ENCODE results near the gene FAM110A.

FAM110A gene

GRCh38 chr20:818001-818664 lies 15.4 kb upstream of the FAM110A start:
- DNase-seq (ENCODE audit: low read depth) = no peak
- TF ChIP-seq CTCF (IDR thresholded peaks at IDR 0.05; ENCODE audit: low read depth, low read length, missing control alignments) = no peak
- in situ Hi-C loops (cut with HindIII; ENCODE audit: low sequenced_read_pairs) = no loop called here
- no peak overlapping the region for H3K4me3 ChIP-seq (ENCODE audit: low read depth, low read length)

- H3K4me3 ChIP-seq (ENCODE audit: low read depth, low read length) = no peak overlapping the region
- DNase-seq (ENCODE audit: low read depth) = no peak
- no peak for TF ChIP-seq CTCF (IDR thresholded peaks at IDR 0.05; ENCODE audit: low read depth, low read length, missing control alignments)
- in situ Hi-C loops (cut with HindIII; ENCODE audit: low sequenced_read_pairs) = no loop called here
Measured at GRCh38 chr20:819680-820322, 13.7 kb upstream of the FAM110A start.

DNA sequence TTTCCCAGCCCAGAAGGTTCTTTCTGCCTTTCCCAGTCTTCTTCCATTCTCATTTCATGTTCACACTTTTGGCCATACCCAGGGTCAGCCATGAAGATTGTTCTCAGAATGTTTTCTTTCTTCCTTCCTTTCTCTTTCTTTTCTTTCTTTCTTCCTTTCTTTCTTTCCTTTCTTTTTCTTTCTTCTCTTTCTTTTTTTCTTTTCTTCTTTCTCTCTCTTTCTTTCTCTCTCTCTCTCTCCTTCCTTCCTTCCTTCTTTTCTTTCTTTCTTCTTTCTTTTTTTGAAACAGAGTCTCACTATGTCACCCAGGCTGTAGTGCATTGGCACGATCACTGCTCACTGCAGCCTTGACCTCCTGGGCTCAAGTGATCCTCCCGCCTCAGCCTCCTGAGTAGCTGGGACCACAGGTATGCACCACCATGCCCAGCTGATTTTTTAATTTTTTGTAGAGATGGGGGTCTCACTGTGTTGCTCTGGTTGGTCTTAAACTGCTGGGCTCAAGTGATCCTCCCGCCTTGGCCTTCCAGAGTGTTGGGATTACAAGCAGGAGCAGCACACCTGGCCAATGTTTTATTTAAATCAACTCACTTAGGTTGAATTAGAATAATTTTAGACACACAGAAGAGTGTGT lies 13.1 kb upstream of the FAM110A start:
- TF ChIP-seq CTCF (IDR thresholded peaks at IDR 0.05; ENCODE audit: low read depth, low read length, missing control alignments) = no peak
- DNase-seq (ENCODE audit: low read depth) = no peak
- in situ Hi-C loops (cut with HindIII; ENCODE audit: low sequenced_read_pairs) = no loop called here
- H3K4me3 ChIP-seq (ENCODE audit: low read depth, low read length) = no peak overlapping the region

DNA sequence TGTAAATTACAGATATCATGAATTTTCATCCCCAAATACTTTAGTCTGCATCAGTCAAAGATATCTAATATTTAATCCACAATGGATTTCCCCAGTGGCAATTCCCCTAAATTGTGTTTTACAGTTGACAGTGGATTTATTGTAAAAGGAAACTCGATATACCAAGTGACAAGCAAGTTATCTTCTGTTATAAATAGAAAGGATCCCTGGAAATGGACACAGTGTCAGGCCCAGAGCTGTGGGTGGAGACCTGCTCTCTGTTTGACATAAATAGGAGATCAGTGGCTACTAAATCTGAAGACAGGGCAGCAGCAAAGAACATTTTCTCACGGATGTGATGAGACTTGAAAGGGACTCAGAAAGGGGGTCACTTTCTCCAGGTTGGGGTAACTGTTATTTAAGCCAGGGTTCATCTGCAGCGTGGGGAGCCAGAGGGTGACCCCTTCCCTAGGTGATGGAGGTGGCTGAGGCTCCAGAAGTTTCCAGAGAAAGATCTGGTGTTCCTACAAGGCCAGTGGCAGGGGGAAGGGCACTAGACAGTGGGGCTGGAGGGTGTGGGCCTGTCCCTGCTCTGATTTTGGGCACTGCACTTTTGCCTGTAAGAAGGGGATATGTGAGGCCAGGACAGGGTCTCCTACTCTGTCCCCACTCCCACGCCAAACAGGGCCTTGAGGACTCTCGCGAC lies 12.3 kb upstream of the FAM110A start:
- no peak for DNase-seq (ENCODE audit: low read depth)
- H3K4me3 ChIP-seq (ENCODE audit: low read depth, low read length) = no peak overlapping the region
- TF ChIP-seq CTCF (IDR thresholded peaks at IDR 0.05; ENCODE audit: low read depth, low read length, missing control alignments) = no peak
- in situ Hi-C loops (cut with HindIII; ENCODE audit: low sequenced_read_pairs) = no loop called here

DNA sequence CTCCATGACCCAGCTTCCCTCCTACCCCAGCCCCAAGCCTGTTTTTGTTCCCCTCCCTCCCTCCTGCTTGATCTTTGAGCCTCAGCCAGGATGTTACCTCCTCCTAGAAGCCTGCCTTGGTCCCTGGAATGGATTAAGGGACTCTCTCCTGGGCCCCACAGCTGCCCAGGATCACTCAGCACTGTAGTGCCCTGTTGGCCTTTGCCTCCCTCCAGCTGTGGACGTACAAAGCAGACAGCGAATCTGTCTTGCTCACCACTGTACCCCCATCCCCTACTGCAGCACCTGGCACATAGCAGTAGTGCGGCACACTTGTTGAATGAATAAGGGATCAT lies 11.8 kb upstream of the FAM110A start:
- no peak for DNase-seq (ENCODE audit: low read depth)
- H3K4me3 ChIP-seq (ENCODE audit: low read depth, low read length) = no peak overlapping the region
- in situ Hi-C loops (cut with HindIII; ENCODE audit: low sequenced_read_pairs) = no loop called here
- no peak for TF ChIP-seq CTCF (IDR thresholded peaks at IDR 0.05; ENCODE audit: low read depth, low read length, missing control alignments)

DNA sequence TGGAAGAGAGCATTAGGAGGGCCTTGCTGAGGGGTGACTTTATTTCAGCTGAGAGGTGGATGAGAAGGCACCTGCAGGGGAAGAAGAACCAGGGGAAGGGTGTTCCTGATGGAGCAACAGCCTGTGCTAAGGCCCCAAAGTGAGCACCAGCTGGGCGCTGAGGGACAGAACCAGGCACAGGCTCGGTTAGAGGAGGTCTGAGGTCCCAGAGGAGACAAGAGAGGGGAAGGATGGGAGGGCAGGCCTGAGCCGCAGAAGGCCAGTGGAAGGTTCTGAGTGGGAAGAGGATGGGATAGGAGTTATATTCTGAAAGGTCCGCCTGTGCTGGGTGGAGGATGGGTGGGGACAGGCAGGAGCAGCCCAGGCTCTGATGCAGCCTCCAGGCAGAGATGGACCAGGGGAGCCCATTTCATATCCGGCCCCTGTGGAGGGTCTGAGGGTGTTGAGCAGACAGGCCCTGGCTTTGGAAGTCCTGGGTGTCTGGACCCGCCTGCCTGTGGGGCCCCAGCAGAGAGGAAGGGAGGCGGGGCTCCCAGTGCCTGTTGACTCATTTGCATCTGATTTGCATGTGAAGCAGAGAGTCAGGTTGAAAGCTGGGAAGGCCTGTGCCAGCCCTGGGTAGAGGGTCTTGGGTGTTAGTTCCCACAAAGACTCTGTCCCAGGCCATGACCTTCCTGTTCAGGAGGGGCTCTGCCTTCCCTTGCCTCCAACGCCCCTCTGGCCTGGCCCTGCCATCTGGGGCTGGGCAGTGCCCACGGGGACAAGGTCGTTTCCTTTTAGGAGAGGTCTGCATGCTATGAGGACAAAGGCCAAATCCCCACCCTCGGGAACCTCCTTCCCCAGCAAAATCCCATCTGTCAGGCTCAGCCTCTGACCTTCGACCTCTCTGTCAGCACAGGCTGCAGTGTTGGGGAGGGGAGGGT lies 10.6 kb upstream of the FAM110A start:
- in situ Hi-C loops (cut with HindIII; ENCODE audit: low sequenced_read_pairs) = no loop called here
- no peak overlapping the region for H3K4me3 ChIP-seq (ENCODE audit: low read depth, low read length)
- no peak for TF ChIP-seq CTCF (IDR thresholded peaks at IDR 0.05; ENCODE audit: low read depth, low read length, missing control alignments)
- DNase-seq (ENCODE audit: low read depth) = no peak

All from astrocyte of the cerebellum (primary cell).